ENCODE results near the gene ZBTB5. TPM values are rescaled to one million over a fixed set of nuclear protein-coding genes. Genes with fewer than 3 reads are reported as not detected.

ZBTB5 gene
- total and polyA plus RNA-seq, 2 of the 13 experiments (the other 11 are each of a cell fraction or from before 2014, with no cell fraction given), result 12.5 to 20.5 TPM

- TF ChIP-seq ATF5 (CRISPR knock-in tag; IDR thresholded peaks at IDR 0.05; ENCODE audit: low read depth) (0 out of 2 replicates have a peak, but pooled peaks have one; percentile 70), SNAPC4 (CRISPR knock-in tag; IDR thresholded peaks at IDR 0.05) (no peak), ZC3H4 (CRISPR knock-in tag; IDR thresholded peaks at IDR 0.05; ENCODE audit: borderline replicate concordance) (no peak), STAT6 (CRISPR knock-in tag; IDR thresholded peaks at IDR 0.05; ENCODE audit: borderline replicate concordance) (peak; percentile 73; the same call in 1 of the 2 replicates), PPARG (CRISPR knock-in tag; conservative IDR thresholded peaks at IDR 0.05) (peak; percentile 91), ZBTB20 (CRISPR knock-in tag; IDR thresholded peaks at IDR 0.05; ENCODE audit: borderline replicate concordance, low read depth) (peak; percentile 94; the same call in 1 of the 2 replicates), ZNF639 (CRISPR knock-in tag; conservative IDR thresholded peaks at IDR 0.05) (no peak), ZNF138 (CRISPR knock-in tag; IDR thresholded peaks at IDR 0.05; ENCODE audit: low read depth) (no peak), MAF1 (CRISPR knock-in tag; IDR thresholded peaks at IDR 0.05; ENCODE audit: borderline replicate concordance) (0 out of 2 replicates have a peak, but pooled peaks have one; percentile 28), ZMYM4 (CRISPR knock-in tag; IDR thresholded peaks at IDR 0.05) (peak; percentile 82), FUBP1 (CRISPR knock-in tag; IDR thresholded peaks at IDR 0.05; ENCODE audit: borderline replicate concordance) (no peak), HDAC6 (IDR thresholded peaks at IDR 0.05; ENCODE audit: low read depth, low read length) (no peak), FOXA1 (IDR thresholded peaks at IDR 0.05) (no peak), FOXA1 (CRISPR knock-in tag; IDR thresholded peaks at IDR 0.05) (peak; percentile 78), ZNF720 (CRISPR knock-in tag; IDR thresholded peaks at IDR 0.05) (no peak), SMAD3 (CRISPR knock-in tag; IDR thresholded peaks at IDR 0.05) (0 out of 2 replicates have a peak, but pooled peaks have one; percentile 16), RFX3 (CRISPR knock-in tag; IDR thresholded peaks at IDR 0.05) (no peak), TSC22D2 (CRISPR knock-in tag; IDR thresholded peaks at IDR 0.05; ENCODE audit: borderline replicate concordance) (no peak)
Measured at GRCh38 chr9:37508135-37508833, 43.0 kb upstream of the ZBTB5 start (continued).

All from HepG2 (cell line).